HepG2 (cell line): Measurements from ENCODE around the gene PPP2R5D. TPM values are rescaled to one million over a fixed set of nuclear protein-coding genes. Genes with fewer than 3 reads are reported as not detected.

ENCODE experiments used
- ADNP ChIP-seq: sonication (generic); formaldehyde crosslinking; IDR thresholded peaks from 2 replicates; pipeline ENCODE4 v1.4.0; 2020; ENCODE audit warnings: missing genetic modification reagents
- AGO2 ChIP-seq: fragments of 200-400 bp; formaldehyde crosslinking; optimal IDR thresholded peaks from 2 replicates; pipeline ENCODE3; 2017; ENCODE audit warnings: mild to moderate bottlenecking, low read depth, low read length, moderate library complexity
- ARID3A ChIP-seq: IDR thresholded peaks from 2 replicates; pipeline ENCODE4 v1.6.1; 2012; ENCODE audit warnings: low read depth, low read length, improper control_type of control experiment
- ARNT2 ChIP-seq: sonication (generic); formaldehyde crosslinking; IDR thresholded peaks from 2 replicates; pipeline ENCODE4 v1.8.0; 2022; ENCODE audit warnings: mild to moderate bottlenecking, low read depth, missing genetic modification reagents, moderate library complexity
- BRF2 ChIP-seq: sonication (generic); formaldehyde crosslinking; IDR thresholded peaks from 2 replicates; pipeline ENCODE4 v1.8.1; 2022; ENCODE audit warnings: mild to moderate bottlenecking, missing genetic modification reagents
- ETV6 ChIP-seq: sonication (generic); formaldehyde crosslinking; conservative IDR thresholded peaks from 2 replicates; pipeline ENCODE4 v1.4.0; 2020; ENCODE audit warnings: missing genetic modification reagents
- GMEB1 ChIP-seq: sonication (generic); formaldehyde crosslinking; IDR thresholded peaks from 2 replicates; pipeline ENCODE4 v1.5.1; 2020; ENCODE audit warnings: missing genetic modification reagents, mild to moderate bottlenecking, borderline replicate concordance
- HOXA3 ChIP-seq: sonication (generic); formaldehyde crosslinking; IDR thresholded peaks from 2 replicates; pipeline ENCODE4 v1.5.0; 2020; ENCODE audit warnings: missing genetic modification reagents
- HOXA7 ChIP-seq: sonication (generic); formaldehyde crosslinking; IDR thresholded peaks from 2 replicates; pipeline ENCODE4 v1.8.1; 2022; ENCODE audit warnings: mild to moderate bottlenecking, missing genetic modification reagents, moderate library complexity
- MXD3 ChIP-seq: IDR thresholded peaks from 2 replicates; pipeline ENCODE4 v1.6.1; 2016; ENCODE audit warnings: mild to moderate bottlenecking, missing biosample characterization, missing genetic modification reagents
- MYNN ChIP-seq: sonication (generic); formaldehyde crosslinking; IDR thresholded peaks from 2 replicates; pipeline ENCODE4 v1.4.0; 2020; ENCODE audit warnings: mild to moderate bottlenecking, low read depth, missing genetic modification reagents
- NCOR1 ChIP-seq: fragments of 200-600 bp; sonication (generic); IDR thresholded peaks from 2 replicates; pipeline ENCODE4 v1.7.0; 2017; ENCODE audit warnings: antibody characterized with exemption, low read length, borderline replicate concordance
- TBL1XR1 ChIP-seq: fragments of 150-350 bp; IDR thresholded peaks from 2 replicates; pipeline ENCODE4 v1.6.1; 2014; ENCODE audit warnings: borderline replicate concordance, low read length; ENCODE audit not compliant: partially characterized antibody
- TIGD3 ChIP-seq: sonication (generic); formaldehyde crosslinking; IDR thresholded peaks from 2 replicates; pipeline ENCODE4 v1.5.1; 2020; ENCODE audit warnings: mild to moderate bottlenecking, missing genetic modification reagents, borderline replicate concordance
- ZNF264 ChIP-seq: sonication (generic); formaldehyde crosslinking; IDR thresholded peaks from 2 replicates; pipeline ENCODE4 v1.4.0; 2020; ENCODE audit warnings: missing genetic modification reagents
- ZNF616 ChIP-seq: sonication (generic); formaldehyde crosslinking; IDR thresholded peaks from 2 replicates; pipeline ENCODE4 v1.5.0; 2020; ENCODE audit warnings: low read depth, mild to moderate bottlenecking, missing genetic modification reagents
- ZNF670 ChIP-seq: sonication (generic); formaldehyde crosslinking; IDR thresholded peaks from 2 replicates; pipeline ENCODE4 v1.8.0; 2022; ENCODE audit warnings: mild to moderate bottlenecking, missing genetic modification reagents, borderline replicate concordance
- ZNF75D ChIP-seq: sonication (generic); formaldehyde crosslinking; IDR thresholded peaks from 2 replicates; pipeline ENCODE4 v1.8.1; 2023; ENCODE audit warnings: missing genetic modification reagents, mild to moderate bottlenecking, borderline replicate concordance
- ZNF761 ChIP-seq: sonication (generic); formaldehyde crosslinking; conservative IDR thresholded peaks from 2 replicates; pipeline ENCODE4 v1.4.0; 2020; ENCODE audit warnings: mild to moderate bottlenecking, missing genetic modification reagents
- polyA plus RNA-seq, 8 experiments: library from polyadenylated mRNA; depleted of rRNA in 3 of 8; stranded (reverse) in 7 of 8; unstranded in 1 of 8; fragments of >200 nt; fragmentation: Illumina TruSeq in 4 of 8; extraction: Trizol in 4 of 8; gene quantifications; 2 replicates each; pipeline versions ENCODE4 v1.2.1 to v1.2.3, GENCODE V29; 2011 to 2016; ENCODE audit warnings: low read depth in 4 of 8, missing spikeins in 1 of 8, mixed read lengths in 1 of 8; ENCODE audit not compliant: insufficient read depth in 1 of 8
- total RNA-seq, 5 experiments: library from RNA; depleted of rRNA; stranded (reverse); fragments of >200 nt; fragmentation: Illumina TruSeq; extraction: Trizol; gene quantifications; 2 replicates each; pipeline ENCODE4 v1.2.3, GENCODE V29; 2016; ENCODE audit warnings: low read depth in 1 of 5
- TF ChIP-seq, protein P1 (sequence below): sonication (generic); formaldehyde crosslinking; IDR thresholded peaks from 2 replicates; pipeline ENCODE4 v1.4.0; 2020; ENCODE audit warnings: missing genetic modification reagents

The PPP2R5D gene
- total and polyA plus RNA-seq, 2 of the 13 experiments (the other 11 are each of a cell fraction or from before 2014, with no cell fraction given), result 53.7 to 60.4 TPM

GRCh38 chr6:43013843-43014433 lies 29.6 kb downstream of the PPP2R5D start, which contains the start of the genes KLHDC3 and MEA1 (continued):
- TF ChIP-seq ARNT2 (peak; percentile 81), BRF2 (CRISPR knock-in tag) (no peak), ZNF75D (CRISPR knock-in tag) (no peak), HOXA3 (CRISPR knock-in tag) (peak; percentile 86), AGO2 (peak; percentile 33), ZNF761 (CRISPR knock-in tag) (peak; percentile 36; the same call in 1 of the 2 replicates), ETV6 (no peak), ZNF264 (CRISPR knock-in tag) (no peak), TIGD3 (no peak), ADNP (no peak), ARID3A (peak; percentile 43; the same call in 1 of the 2 replicates), ZNF616 (CRISPR knock-in tag) (peak; percentile 68; the same call in 1 of the 2 replicates), HOXA7 (CRISPR knock-in tag) (no peak), NCOR1 (peak; percentile 18; the same call in 1 of the 2 replicates), GMEB1 (CRISPR knock-in tag) (peak; percentile 96), ZNF670 (CRISPR knock-in tag) (no peak), MXD3 (CRISPR knock-in tag) (no peak), MYNN (CRISPR knock-in tag) (no peak), TBL1XR1 (no peak)
- TF ChIP-seq, protein P1, sequence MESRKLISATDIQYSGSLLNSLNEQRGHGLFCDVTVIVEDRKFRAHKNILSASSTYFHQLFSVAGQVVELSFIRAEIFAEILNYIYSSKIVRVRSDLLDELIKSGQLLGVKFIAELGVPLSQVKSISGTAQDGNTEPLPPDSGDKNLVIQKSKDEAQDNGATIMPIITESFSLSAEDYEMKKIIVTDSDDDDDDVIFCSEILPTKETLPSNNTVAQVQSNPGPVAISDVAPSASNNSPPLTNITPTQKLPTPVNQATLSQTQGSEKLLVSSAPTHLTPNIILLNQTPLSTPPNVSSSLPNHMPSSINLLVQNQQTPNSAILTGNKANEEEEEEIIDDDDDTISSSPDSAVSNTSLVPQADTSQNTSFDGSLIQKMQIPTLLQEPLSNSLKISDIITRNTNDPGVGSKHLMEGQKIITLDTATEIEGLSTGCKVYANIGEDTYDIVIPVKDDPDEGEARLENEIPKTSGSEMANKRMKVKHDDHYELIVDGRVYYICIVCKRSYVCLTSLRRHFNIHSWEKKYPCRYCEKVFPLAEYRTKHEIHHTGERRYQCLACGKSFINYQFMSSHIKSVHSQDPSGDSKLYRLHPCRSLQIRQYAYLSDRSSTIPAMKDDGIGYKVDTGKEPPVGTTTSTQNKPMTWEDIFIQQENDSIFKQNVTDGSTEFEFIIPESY (CRISPR knock-in tag), result peak; percentile 42; the same call in 1 of the 2 replicates
